GM19035 (cell line): ENCODE results near the gene ALDH3B2.
"Not testable (repeated sequence)": the region's sequence is repeated elsewhere in the genome, so short reads cannot be mapped to it uniquely, and the experiment has no call there.

Experiments used
- ATAC-seq: cut with Tn5 transposase; IDR thresholded peaks from one replicate; pipeline ENCODE4 v1.9.1; 2021; ENCODE audit not compliant: unreplicated experiment

Gene ALDH3B2

GRCh38 chr11:67674442-67674871 is at the start of gene ALDH3B2:
Gene ALDH3B2 (minus strand): TSS chr11:67674623. CDS start chr11:67666935, 7,688 bp downstream.
- ATAC-seq = no peak

- ATAC-seq = not testable (repeated sequence)
Observed at GRCh38 chr11:67723036-67723435, 48.6 kb upstream of the ALDH3B2 start.

DNA sequence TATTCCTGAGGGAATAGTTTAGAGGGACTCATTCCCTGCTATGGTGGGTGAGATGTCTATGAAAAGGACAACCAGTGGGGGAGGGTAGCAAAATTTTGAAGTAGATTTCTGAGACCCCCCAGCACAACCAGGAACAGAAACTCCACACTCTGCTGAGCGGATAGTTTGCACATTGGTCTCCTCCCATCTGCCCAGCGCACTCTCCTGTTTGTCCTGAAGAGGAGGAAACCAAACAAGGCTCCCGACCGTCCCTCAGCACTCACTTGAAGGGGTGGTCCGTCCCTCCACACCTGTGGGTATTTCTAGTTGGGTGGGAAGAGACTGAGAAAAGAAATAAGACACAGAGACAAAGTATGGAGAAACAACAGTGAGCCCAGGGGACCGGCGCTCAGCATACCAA is 41.8 kb upstream of the ALDH3B2 start:
- not testable (repeated sequence) for ATAC-seq

DNA sequence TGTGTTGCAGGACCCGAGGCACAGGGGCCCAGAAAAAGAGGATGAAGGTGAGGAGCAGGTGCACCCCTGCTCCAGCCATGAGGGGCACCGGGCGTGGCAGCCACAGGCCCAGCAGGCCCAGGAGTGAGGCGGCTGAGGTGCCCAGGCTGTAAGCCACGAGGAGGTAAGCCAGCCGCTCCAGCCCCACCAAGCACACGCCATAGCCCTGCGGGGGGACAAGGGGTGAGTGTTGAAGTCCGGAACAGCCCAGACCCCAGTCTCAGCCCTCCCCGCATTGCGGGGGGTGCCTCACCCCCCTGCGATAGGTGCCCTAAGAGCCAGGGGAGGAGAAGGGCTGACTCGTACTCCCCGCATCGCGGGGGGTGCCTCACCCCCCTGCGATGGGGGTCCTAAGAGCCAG is 41.4 kb upstream of the ALDH3B2 start:
- not testable (repeated sequence) for ATAC-seq

DNA sequence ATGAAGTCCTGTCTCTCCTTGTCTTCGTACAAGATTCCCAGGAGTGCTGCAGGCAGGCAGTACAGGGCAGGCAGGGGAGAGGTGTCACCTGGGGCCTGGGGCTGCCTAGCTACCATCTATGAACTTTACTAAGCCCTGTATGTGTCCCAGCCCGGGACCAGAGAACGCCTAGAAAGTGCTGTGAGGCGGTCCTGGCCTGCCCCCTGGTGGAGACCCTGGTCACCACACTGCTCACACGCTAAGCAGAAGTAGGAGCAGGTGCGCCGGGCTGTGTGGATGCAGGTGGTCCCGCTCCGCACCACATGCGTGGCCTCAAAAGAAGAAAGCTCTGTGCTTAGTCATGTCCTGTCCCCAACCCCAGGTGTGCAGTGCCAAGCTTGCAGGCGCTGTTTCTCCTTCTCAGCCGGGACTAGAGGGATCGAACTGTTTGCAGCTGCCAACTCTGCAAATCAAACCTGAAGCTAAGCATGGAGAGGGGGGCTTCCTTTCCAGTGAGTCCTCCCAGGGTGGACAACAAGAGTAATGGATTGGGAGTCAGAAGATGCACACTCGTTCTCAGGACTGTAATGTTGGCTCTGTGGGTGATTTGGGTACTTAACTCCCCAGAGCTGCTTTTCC is 39.6 kb upstream of the ALDH3B2 start:
- not testable (repeated sequence) for ATAC-seq

DNA sequence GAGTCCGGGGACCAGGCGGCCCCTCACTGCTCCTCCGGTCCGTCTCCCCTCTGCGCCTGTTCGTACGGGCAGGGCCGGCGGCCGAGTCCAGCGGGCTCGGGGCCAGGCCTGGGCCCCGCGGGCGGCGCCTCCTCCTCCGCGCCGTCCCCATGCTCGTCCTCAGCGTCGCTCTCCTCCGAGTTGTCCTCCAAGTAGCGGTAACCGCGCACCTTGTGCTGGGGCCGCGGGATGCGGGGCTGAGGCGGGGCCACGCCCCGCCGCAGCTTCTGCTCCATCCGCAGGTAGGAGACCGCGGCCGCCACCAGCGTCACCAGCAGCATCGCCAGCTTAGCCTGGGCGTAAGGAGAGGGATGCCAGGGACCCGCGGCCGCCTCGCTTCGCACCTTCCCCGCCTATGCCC is 37.3 kb upstream of the ALDH3B2 start:
- not testable (repeated sequence) for ATAC-seq

DNA sequence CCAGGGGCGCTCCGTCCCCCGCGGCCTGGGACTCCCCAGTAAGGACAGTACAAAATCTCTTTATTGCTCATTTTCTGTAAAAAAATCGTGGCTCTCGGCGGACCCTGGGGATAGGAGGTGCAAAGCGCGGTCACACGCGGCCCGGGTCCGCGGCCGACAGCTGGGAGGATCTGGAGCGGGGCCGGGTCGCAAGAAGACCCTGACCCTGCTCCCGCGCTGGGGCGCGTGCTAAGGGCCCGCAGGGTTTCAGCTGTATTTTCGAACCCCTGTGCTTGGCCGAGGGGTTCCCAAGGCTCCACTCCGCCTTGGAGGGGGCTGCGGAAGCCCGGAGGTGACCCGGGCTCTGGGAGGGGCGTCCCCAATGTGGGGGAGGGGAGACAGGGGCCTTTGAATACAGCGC is 36.8 kb upstream of the ALDH3B2 start:
- ATAC-seq = not testable (repeated sequence)

DNA sequence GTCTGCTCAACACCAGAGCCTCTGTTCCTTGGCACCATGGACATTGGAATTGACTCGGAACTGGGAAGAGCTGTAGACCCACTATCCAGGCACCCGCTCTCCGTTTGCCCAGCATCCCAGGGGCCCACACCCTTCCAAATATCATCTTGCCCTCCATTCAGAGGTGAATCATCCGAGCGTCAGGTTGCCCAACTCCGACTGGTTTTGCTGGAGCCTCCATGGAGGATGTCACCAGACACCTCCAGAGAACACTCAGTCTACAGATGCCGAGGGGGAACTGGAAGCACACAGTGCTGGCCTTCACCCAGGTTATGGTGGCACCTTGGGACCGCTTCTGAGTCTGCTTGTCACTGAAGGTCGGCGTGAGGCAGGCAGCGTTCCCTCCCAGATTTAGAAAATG is 35.4 kb upstream of the ALDH3B2 start:
- ATAC-seq = not testable (repeated sequence)

GRCh38 chr11:67705264-67705663 is 30.8 kb upstream of the ALDH3B2 start:
- ATAC-seq = no peak

- no peak for ATAC-seq
Observed at GRCh38 chr11:67704524-67704923, 30.1 kb upstream of the ALDH3B2 start.

- ATAC-seq = not testable (repeated sequence)
Observed at GRCh38 chr11:67703709-67704108, 29.3 kb upstream of the ALDH3B2 start.

DNA sequence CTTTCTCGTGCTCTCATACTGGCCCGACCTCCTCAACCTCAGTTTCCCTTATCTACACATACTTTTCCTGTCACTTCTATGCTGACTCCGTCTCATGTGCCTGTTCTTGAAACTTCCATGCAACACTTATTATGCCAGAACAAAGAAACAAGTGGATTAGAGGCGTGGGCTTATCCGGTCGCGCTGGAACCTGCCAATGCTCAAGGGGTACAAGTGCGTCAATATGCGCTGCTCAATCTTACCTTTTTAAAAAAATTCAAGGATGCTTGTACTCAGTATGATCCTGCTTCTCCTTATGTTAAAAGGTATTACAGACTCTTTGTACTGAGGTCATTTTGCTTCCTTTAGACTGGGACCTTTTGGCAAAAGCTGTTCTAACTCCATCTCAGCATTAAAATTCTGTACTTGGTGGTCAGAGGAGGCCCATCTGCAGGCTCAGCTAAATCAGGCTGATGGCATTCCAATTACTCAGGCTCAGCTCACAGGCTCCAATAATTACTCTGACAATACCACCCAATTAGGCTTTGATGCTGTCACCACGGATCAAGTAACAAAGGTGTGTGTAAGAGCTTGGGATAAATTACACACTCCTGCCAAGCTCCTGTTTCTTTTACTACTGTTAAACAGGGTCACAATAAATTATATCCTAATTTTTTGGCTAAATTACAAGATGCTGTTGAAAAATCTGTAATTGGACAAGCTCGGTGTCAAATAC is 26.3 kb upstream of the ALDH3B2 start:
- ATAC-seq = no peak

DNA sequence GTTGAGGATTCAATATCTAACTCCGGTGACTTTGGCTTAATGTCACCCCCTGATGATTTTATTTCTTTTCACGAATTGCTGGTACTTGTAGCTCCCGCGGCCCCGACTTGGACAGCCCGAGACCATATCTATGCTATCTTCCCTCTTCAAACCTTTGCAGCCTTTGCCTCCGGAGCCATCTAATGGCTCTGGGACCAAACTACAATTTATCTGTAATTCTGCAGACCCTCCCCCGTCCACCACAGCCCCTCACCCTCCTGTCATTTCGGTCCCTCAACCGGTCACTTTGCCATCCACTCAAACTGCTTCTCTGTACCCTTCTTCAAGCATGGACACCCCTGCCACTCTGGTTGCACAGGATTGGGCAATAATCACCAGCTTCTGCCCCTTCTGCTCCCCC is 25.7 kb upstream of the ALDH3B2 start:
- no peak for ATAC-seq

- no peak for ATAC-seq
Observed at GRCh38 chr11:67699521-67699920, 25.1 kb upstream of the ALDH3B2 start.

- no peak for ATAC-seq
Observed at GRCh38 chr11:67698247-67698646, 23.8 kb upstream of the ALDH3B2 start.

DNA sequence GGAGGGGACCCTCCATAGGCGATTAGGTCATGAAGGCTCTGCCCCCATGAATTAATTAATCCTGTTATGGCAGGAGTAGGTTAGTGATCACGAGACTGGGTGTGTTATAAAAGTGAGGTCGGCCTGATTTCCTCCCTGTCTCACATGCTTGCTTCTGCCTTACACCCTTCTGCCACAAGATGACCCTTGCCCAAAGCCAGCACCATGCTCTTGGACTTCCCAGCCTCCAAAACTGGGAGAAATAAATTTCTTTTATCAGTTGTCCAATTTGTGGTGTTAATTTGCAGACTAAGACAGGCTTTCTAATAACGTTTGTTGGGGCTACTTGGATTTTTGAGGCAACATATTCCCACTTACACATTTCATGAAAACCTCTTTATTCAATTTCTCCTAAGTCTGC is 23.4 kb upstream of the ALDH3B2 start:
- no peak for ATAC-seq

DNA sequence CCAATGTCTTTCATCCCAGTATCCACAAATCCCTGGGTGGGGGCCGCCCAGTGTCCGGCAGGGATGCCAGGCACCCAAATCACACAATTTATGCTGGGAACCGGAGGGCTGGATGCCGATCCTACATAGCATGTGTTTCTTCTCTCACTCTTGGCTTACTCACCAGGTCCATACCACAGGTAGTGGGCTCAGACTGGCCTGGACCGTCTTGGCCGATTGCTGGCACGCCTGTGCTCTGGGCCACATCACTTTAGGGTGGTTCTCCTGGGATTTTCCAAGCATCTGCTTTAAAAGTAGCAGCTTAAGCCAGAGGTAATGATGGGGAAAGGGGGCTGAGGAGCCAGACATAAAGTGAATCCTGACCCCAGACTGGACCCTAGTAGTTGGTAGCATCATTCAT is 22.6 kb upstream of the ALDH3B2 start:
- no peak for ATAC-seq

GRCh38 chr11:67695606-67696005 is 21.2 kb upstream of the ALDH3B2 start:
- no peak for ATAC-seq

GRCh38 chr11:67694875-67695555 is 20.6 kb upstream of the ALDH3B2 start:
- ATAC-seq = no peak

DNA sequence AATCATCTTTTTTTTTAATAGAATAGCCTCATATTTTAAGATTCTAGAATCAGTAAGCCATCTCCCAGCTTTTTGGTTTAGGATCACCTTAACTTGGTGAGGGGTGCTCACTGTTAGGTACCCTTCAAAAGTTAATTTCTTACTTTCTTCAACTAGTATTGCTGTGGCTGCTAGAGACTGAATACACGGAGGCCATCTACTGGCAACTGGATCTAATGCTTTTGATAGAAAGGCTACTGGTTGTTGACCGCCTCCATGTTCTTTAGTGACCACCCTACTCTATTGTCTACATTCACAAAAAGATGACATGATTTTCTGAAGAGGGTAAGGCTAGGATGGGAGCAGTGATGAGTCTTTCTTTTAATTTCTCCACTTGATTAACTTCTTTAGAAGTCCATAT is 16.7 kb upstream of the ALDH3B2 start:
- ATAC-seq = no peak

- no peak for ATAC-seq
Observed at GRCh38 chr11:67689178-67689577, 14.8 kb upstream of the ALDH3B2 start.

GRCh38 chr11:67687986-67688385 is 13.6 kb upstream of the ALDH3B2 start:
- ATAC-seq = no peak
